OCI-LY7 (cell line): ENCODE data around the gene CAP2. TPM values are rescaled to one million over a fixed set of nuclear protein-coding genes. Genes with fewer than 3 reads are reported as not detected.

Experiments used
- BruUV-seq: library from RNA; stranded (reverse); fragments of 400-500 nt; replicated peaks from 2 replicates; lab custom pipeline; 2021; lab: Mats Ljungman, UMichigan
- CTCF ChIA-PET: fragments of 300-600 bp; sonication (Branson Sonifier 250); formaldehyde crosslinking; loops from one replicate; lab custom pipeline; 2022; ENCODE audit warnings: antibody characterized with exemption; ENCODE audit not compliant: unreplicated experiment; lab: Charles Lee
- POLR2A ChIA-PET: fragments of 300-600 bp; sonication (Branson Sonifier 250); formaldehyde crosslinking; loops from one replicate; lab custom pipeline; 2022; ENCODE audit warnings: antibody characterized with exemption; lab: Charles Lee
- DNase-seq: peaks from one replicate; pipeline ENCODE4 v3.0.0-alpha.2; 2015; ENCODE audit warnings: low spot score
- H2AFZ ChIP-seq: fragments of 200-600 bp; sonication (generic), shearing (Covaris generic); 2 replicates; pipeline ENCODE4 v1.6.1; 2014; ENCODE audit warnings: mild to moderate bottlenecking, antibody characterized with exemption, low read length, moderate library complexity
- H3K27ac ChIP-seq: fragments of 200-600 bp; sonication (generic); 2 replicates; pipeline ENCODE4 v1.5.1; 2014; ENCODE audit warnings: mixed run types, low read depth, mild to moderate bottlenecking, moderate library complexity, low read length, inconsistent platforms; ENCODE audit not compliant: poor library complexity, severe bottlenecking
- H3K36me3 ChIP-seq: fragments of 200-600 bp; sonication (generic); 2 replicates; pipeline ENCODE4 v1.6.1; 2014; ENCODE audit warnings: mild to moderate bottlenecking, antibody characterized with exemption, low read length, moderate library complexity, mixed read lengths; ENCODE audit not compliant: insufficient read depth
- H3K4me1 ChIP-seq: fragments of 200-600 bp; sonication (generic); 2 replicates; pipeline ENCODE4 v1.5.1; 2014; ENCODE audit warnings: mild to moderate bottlenecking, low read length; ENCODE audit not compliant: insufficient read depth, poor library complexity, severe bottlenecking
- H3K4me2 ChIP-seq: fragments of 200-600 bp; sonication (generic); 2 replicates; pipeline ENCODE4 v1.6.1; 2014; ENCODE audit warnings: mild to moderate bottlenecking, low read length
- H3K4me3 ChIP-seq: fragments of 200-600 bp; sonication (generic); 2 replicates; pipeline ENCODE4 v1.5.1; 2014; ENCODE audit warnings: mild to moderate bottlenecking, low read depth, low read length; ENCODE audit not compliant: poor library complexity, severe bottlenecking
- H3K79me2 ChIP-seq: fragments of 200-600 bp; sonication (generic); 2 replicates; pipeline ENCODE4 v1.6.1; 2016; ENCODE audit warnings: low read depth, mild to moderate bottlenecking, low read length, moderate library complexity, mixed read lengths; ENCODE audit not compliant: insufficient read depth
- H3K9me2 ChIP-seq: fragments of 200-600 bp; sonication (generic); 2 replicates; pipeline ENCODE4 v1.6.1; 2016; ENCODE audit warnings: mild to moderate bottlenecking, low read length, mixed read lengths; ENCODE audit not compliant: insufficient read depth
- H3K9me3 ChIP-seq: fragments of 200-600 bp; sonication (generic); 2 replicates; pipeline ENCODE4 v1.6.1; 2014; ENCODE audit warnings: mild to moderate bottlenecking, mixed run types, low read length, mixed read lengths
- H4K20me1 ChIP-seq: fragments of 200-600 bp; sonication (generic); 2 replicates; pipeline ENCODE4 v1.6.1; 2014; ENCODE audit warnings: mild to moderate bottlenecking, antibody characterized with exemption, low read length, moderate library complexity, mixed read lengths; ENCODE audit not compliant: insufficient read depth
- CTCF ChIP-seq: fragments of 200-600 bp; sonication (generic); conservative IDR thresholded peaks from 2 replicates; pipeline ENCODE4 v1.5.1; 2014; ENCODE audit warnings: mild to moderate bottlenecking, antibody characterized with exemption, low read length, moderate library complexity, mixed read lengths
- EZH2phosphoT487 ChIP-seq: fragments of 200-600 bp; sonication (generic); IDR thresholded peaks from 2 replicates; pipeline ENCODE4 v1.6.1; 2018; ENCODE audit warnings: low read depth, borderline replicate concordance, mild to moderate bottlenecking, mixed run types, antibody characterized with exemption, low read length, moderate library complexity, mixed read lengths
- intact Hi-C: fragments of 100-400 bp; cut with micrococcal nuclease; formaldehyde crosslinking; loops from one replicate; pipeline ENCODE4 v1.10.0; 2022; ENCODE audit not compliant: unreplicated experiment
- total RNA-seq, 2 experiments: library from RNA; depleted of rRNA in 1 of 2; stranded (reverse); fragments of >200 nt in 1 of 2; shearing (Covaris generic) in 1 of 2; gene quantifications; 2 replicates each; pipeline ENCODE4 v1.2.3, GENCODE V29; 2014 to 2022

CAP2 gene
- total RNA-seq, 2 experiments from 2014 or later: not detected

- no peaks in the 10 kb centered on the region for H3K9me3 ChIP-seq
- H3K36me3 ChIP-seq: no peaks in the 10 kb centered on the region
- no peaks in the 10 kb centered on the region for H3K9me2 ChIP-seq
- H3K4me2 ChIP-seq: no peak overlapping the region
- intact Hi-C loops: no loop called here
- no peaks in the 10 kb centered on the region for H4K20me1 ChIP-seq
- POLR2A ChIA-PET: no interaction called here
- TF ChIP-seq CTCF (no peak), EZH2phosphoT487 (no peak)
- H3K4me3 ChIP-seq: no peak overlapping the region
- no peak overlapping the region for H2AFZ ChIP-seq
- DNase-seq: no peak
- H3K79me2 ChIP-seq: no peaks in the 10 kb centered on the region
- H3K27ac ChIP-seq: no peak overlapping the region
- H3K4me1 ChIP-seq: no peaks in the 10 kb centered on the region
- CTCF ChIA-PET: no interaction called here
- BruUV-seq: no TSS peak
These were observed 36.1 kb downstream of the CAP2 start for GRCh38 chr6:17429383-17430061.

DNA sequence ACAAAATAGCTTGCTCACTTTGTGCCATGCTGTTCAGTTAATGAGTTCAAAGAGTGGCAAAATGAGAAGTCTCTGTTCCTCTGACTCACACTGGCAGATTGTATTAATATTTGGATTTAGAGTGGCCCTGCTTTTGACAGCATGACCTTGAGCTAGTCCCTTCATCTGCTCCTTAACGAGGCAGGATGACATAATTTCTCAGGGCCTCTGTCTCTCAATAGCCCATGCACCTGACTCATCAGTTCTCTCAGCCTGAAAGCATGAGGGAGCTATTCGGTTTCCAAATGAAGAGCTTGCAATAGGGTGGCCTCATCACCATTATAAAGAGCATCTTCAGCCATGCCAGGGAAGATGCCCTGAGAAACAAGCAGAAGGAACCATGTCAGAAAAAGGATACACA, 38.2 kb downstream of the CAP2 start:
- no peaks in the 10 kb centered on the region for H4K20me1 ChIP-seq
- ChIA-PET CTCF (no interaction called here), POLR2A (interaction anchor here (0.5 kb wide), 1 partner anchor 623 kb away, joined by 3 read pairs; no protein-coding TSS in a partner anchor)
- no peak overlapping the region for H3K4me2 ChIP-seq
- intact Hi-C loops: no loop called here
- BruUV-seq: no TSS peak
- no peak overlapping the region for H3K27ac ChIP-seq
- TF ChIP-seq EZH2phosphoT487: no peak
- TF ChIP-seq CTCF: no peak
- DNase-seq: no peak
- no peaks in the 10 kb centered on the region for H3K4me1 ChIP-seq
- H3K9me2 ChIP-seq: no peaks in the 10 kb centered on the region
- no peak overlapping the region for H3K4me3 ChIP-seq
- H3K36me3 ChIP-seq: no peaks in the 10 kb centered on the region
- H3K79me2 ChIP-seq: no peaks in the 10 kb centered on the region
- H3K9me3 ChIP-seq: no peaks in the 10 kb centered on the region
- H2AFZ ChIP-seq: no peak overlapping the region

DNA sequence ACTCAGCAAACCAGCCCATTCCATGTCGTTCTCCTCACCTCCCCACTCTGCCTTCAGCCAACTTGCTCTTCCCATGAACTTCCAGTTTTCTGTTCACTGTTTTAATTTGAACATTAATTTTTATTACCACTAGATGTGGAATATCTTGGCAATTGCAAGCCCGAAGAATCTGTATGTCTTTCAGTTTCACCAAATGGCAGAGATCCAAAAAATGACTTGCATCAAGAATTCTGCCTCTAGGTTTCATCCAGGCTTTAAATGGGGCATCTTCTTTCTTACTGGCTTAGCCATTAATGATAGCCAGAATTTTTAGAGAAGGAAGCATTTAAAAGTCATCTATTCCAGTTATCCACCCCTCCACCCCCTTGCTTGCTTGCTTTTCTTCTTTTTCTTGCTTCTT, 39.0 kb downstream of the CAP2 start:
- DNase-seq: no peak
- H3K9me2 ChIP-seq: no peaks in the 10 kb centered on the region
- no peaks in the 10 kb centered on the region for H3K9me3 ChIP-seq
- H4K20me1 ChIP-seq: no peaks in the 10 kb centered on the region
- no peak overlapping the region for H3K4me3 ChIP-seq
- no peaks in the 10 kb centered on the region for H3K4me1 ChIP-seq
- no peak for TF ChIP-seq CTCF
- no peak for TF ChIP-seq EZH2phosphoT487
- H3K79me2 ChIP-seq: no peaks in the 10 kb centered on the region
- no peak overlapping the region for H2AFZ ChIP-seq
- H3K36me3 ChIP-seq: no peaks in the 10 kb centered on the region
- ChIA-PET CTCF (no interaction called here), POLR2A (no interaction called here)
- no peak overlapping the region for H3K27ac ChIP-seq
- H3K4me2 ChIP-seq: no peak overlapping the region
- BruUV-seq: no TSS peak
- intact Hi-C loops: no loop called here
